ENCODE results near the gene GRK2.
A peak's percentile ranks its signal among the peaks of the same experiment; 100 is the strongest.

Gene GRK2

DNA sequence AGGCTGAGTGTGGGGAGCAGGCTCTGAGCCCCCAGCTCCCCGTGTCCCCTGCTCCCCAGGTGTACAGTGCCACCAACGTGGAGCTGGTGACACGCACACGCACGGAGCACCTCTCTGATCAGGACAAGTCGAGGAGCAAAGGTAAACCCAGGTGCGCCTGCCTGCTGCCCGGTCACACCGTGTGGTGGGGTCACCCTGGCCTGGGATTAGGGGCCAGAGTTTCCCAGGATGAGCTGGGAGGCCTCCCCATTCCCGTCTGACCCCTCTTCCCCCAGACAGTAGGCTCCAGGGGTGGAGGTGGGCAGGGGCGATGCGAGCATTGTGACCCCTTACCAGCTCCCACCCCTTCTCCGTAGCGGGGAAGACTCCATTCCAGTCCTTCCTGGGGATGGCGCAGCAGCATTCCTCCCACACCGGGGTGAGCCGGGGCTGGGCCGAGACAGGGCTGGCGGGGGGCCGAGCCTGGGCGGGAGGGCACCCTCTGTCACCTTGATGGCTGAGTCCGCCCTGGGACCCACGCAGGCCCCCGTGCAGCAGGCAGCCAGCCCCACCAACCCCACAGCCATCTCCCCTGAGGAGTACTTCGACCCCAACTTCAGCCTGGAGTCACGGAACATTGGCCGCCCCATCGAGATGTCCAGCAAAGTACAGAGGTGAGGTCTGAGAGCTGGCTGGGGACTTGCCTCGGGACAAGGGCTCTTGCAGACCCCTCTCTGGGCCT, 33.4 kb downstream of the GRK2 start:
- DNase-seq (ENCODE audit: low read depth in 2 of 2) = no peak

DNA sequence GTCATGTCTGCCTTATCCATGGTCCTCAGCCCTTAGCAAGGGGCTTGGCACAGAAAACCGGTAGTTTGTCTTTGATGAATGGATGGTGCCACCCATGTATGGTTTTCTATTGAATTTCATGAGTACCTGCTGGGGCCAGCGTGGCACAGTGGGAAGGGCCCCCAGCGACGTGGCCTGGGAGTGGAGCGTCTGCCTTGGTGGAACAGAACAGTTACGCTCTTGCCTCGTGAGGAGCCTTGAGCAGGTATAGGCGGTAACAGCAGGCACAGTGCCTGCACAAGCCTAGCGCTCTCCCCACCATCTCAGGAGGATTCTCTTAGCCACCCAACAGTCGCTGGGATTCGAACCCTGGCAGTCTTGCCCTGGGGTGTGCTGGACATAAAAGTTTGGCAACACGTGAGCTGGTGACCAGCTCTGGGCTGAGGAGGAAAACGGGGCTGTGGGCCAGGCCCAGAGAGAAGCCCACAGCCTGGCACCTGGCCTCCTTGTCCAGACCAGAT, 34.0 kb downstream of the GRK2 start:
- no peak for DNase-seq (ENCODE audit: low read depth in 2 of 2)

DNA sequence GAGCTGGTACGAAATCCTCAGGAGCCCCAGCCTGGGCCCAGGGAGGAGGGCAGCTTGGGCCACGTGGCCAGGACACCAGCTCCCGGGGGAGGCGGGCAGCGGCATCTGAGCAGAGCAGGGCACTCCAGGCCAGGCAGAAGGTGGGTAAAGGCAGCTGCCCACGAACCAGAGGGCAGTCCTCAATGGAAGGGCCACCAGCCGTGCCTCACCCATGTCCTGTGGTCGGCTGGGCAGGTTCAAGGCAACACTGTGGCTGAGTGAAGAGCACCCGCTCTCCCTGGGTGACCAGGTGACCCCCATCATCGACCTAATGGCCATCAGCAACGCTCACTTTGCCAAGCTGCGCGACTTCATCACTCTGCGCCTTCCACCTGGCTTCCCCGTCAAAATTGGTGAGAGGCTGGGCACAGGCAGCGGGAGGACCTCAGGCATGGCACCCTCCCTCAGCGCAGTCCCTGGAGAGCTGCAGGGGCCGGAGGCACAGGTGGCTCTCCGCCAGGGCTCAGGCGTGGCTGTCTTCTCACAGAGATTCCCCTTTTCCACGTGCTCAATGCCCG, 34.6 kb downstream of the GRK2 start:
- DNase-seq (ENCODE audit: low read depth in 2 of 2) = no peak

DNA sequence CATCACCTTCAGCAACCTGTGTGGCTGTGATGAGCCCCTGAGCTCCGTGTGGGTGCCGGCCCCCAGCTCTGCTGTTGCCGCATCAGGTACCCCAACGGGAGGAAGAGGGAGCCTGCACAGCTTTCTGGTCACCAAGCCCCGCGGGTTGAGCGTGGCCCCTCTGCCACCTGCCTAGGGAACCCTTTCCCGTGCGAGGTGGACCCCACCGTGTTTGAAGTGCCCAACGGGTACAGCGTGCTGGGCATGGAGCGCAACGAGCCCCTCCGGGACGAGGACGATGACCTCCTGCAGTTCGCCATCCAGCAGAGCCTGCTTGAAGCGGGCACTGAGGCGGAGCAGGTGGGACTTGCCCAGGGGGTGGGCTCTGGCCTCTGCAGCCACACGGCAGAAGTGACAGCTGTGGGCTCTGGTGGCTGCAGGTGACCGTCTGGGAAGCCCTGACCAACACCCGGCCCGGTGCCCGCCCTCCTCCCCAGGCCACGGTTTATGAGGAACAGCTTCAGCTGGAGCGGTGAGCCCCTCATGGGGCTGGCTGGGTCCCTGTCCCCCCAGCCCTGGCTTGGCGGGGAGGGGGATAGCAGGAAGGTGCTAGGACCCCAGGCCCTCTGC, 35.1 kb downstream of the GRK2 start:
- no peak for DNase-seq (ENCODE audit: low read depth in 2 of 2)

DNA sequence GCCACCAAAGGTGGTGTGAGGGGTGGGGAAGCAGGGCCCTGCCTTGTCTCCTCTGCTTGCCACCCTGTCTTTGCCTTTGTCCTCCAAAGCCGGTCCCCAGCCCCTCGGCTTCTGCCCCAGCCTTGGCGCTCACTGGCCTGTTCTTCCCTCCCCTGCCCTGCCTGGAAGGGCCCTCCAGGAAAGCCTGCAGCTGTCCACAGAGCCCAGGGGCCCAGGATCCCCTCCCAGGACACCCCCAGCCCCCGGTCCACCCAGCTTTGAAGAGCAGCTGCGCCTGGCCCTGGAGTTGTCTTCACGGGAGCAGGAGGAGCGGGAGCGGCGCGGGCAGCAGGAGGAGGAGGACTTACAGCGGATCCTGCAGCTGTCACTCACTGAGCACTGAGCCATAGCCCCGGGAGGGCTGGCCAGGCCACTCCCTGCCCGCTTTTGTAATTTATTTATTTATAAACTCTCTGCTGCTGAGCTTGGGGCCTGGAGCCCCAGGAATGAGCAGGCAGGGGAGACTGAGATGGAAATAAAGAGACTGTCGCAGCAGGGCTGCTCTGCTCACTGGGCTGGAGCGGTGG, 35.8 kb downstream of the GRK2 start:
- no peak for DNase-seq (ENCODE audit: low read depth in 2 of 2)

DNA sequence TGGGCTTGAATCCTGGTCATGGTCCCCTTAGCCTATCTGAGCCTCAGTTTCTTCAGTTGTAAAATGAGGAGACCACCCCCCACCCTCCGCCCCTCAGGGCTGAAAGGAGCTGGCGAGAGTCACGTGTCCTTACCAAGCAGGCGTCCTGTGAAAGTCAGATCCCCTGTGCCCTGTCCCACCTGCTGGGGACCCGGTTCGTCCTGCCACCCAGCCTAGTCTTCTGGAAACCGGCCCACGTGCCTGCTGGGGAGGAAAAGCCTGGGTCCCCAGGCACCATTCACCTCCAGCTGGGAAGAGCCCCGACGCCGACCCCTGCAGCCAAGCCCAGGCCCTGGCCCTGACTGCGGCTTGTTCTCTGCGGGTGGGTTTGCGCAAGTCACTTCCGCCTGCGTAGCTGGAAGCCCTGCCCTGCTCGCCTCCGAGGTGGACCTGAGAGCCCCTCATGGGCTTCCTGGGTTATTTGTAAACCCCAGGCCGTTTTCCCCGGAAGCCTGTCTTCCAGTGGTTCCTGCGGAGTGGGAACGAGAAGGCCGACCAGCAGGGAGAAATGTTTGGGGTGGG, 36.4 kb downstream of the GRK2 start:
- DNase-seq (ENCODE audit: low read depth in 2 of 2) = no peak

DNA sequence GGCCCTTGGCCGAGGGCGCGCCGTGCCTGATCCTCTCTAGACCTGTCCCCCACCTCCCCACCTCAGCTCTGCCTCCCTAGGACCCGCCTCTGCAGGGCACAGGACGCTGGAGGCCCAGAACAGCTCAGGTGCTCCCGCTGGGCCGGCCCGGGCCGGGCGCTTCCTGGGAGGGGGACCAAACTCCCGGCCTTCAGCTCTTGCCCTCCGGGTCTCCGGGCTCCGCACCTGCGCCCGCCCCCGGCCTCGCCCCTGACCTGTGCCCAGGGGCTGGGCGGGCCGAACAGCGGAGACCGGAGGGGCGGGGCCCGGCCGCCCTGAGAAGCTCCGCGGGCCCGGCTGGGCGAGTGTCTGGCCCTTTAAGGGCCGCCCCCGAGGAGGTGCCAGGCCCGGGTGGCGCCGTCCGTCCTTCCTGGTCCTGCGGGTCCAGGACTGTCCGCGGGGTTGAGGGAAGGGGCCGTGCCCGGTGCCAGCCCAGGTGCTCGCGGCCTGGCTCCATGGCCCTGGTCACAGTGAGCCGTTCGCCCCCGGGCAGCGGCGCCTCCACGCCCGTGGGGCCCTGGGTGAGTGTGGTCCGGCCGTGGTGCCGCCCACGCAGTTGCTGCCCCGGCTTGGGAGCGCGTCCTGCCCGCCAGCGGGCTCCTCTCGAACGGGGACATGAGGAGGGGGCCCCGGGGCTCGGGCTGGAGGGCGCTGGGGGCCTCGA, 37.0 kb downstream of the GRK2 start, which contains the start of gene SSH3:
Gene SSH3, plus strand, starts transcription at position 399 of the 703 bp plus-strand sequence. Its CDS starts 96 bp downstream, at position 495.
- peak in 1 of 2 donors; percentile 51 for DNase-seq (ENCODE audit: low read depth in 2 of 2)

DNA sequence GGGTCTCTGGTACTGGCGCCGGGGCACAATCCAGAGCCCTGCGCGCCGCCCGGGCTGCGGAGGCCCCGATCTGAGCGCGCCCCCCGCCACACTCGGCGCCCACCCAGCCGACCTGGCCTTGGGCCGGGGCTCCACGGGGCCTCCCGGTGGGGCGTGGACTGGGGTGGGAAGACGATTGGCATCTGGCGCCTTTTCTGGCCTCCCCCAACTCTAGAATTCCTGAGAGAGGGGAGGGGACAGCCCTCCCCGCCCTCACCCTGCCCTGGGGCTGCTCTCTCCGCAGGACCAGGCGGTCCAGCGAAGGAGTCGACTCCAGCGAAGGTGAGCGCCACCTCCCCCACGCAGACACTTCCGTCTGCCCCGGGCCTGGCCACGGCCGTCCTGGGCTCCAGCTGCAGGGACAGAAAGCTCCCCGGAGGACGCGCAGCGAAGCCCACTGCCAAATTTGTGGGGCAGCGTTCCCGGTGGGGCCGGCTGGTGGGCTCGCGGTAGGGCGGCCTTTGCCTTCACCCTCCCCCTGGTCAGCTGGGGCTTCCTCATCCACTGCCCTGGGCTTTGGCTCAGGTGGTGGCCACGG, 37.6 kb downstream of the GRK2 start:
- DNase-seq (ENCODE audit: low read depth in 2 of 2) = no peak

DNA sequence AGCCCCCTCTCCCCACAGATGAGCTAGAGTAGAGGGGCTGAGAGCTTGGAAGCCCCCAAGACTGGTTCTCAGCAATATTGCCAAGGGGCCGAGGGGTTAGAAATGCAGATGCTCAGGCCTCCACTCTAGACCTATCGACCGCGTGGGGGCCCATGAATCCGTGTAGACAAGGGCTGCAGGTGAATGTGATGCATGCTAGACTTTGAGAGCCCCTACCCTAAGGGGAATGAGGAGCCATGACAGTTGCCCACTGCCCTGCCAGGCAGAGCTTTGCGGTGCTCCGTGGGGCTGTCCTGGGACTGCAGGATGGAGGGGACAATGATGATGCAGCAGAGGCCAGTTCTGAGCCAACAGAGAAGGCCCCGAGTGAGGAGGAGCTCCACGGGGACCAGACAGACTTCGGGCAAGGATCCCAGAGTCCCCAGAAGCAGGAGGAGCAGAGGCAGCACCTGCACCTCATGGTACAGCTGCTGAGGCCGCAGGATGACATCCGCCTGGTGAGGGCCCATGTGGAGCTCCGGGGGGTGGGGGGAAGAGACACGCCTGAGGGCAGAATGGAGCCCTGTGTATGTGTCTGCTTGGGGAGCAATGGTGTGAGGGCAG, 38.3 kb downstream of the GRK2 start:
- DNase-seq (ENCODE audit: low read depth in 2 of 2) = no peak

DNA sequence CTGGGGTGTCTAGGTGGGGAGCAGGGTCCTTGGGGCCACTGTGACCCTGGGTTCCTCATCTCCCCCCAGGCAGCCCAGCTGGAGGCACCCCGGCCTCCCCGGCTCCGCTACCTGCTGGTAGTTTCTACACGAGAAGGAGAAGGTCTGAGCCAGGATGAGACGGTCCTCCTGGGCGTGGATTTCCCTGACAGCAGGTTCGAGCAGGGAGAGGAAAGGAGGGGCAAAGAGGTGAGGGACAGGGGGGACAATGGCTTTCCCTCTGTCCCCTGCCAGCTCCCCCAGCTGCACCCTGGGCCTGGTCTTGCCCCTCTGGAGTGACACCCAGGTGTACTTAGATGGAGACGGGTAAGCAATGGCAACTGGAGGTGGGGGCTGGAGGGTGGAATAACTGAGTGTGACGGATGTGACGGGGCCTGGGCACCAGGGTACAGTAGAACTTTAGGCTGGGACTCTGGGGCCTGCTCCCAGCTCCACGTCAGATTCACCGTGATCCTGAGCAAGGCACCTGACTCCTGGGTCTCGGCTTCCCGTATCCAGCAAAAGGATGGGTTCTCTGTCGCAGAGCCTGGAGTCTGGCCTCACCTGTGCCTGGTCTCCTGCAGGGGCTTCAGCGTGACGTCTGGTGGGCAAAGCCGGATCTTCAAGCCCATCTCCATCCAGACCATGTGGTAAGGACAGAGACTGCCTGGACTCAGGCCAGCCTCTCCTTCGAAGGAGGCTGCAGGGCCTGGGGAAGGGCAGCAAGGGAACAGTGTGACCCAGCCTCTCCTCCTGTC, 40.7 kb downstream of the GRK2 start:
- DNase-seq (ENCODE audit: low read depth in 2 of 2) = no peak

DNA sequence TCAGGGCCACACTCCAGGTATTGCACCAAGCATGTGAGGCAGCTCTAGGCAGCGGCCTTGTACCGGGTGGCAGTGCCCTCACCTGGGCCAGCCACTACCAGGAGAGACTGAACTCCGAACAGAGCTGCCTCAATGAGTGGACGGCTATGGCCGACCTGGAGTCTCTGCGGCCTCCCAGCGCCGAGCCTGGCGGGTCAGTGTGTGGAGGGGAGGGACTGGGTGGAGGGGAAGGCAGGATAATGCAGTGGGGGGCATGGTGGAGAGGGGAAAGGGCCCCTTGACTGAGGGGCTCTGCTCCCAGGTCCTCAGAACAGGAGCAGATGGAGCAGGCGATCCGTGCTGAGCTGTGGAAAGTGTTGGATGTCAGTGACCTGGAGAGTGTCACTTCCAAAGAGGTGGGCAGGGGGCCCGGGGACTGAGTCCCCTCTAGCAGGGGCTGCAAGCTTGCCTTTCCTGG, 41.3 kb downstream of the GRK2 start:
- DNase-seq (ENCODE audit: low read depth in 2 of 2) = no peak

DNA sequence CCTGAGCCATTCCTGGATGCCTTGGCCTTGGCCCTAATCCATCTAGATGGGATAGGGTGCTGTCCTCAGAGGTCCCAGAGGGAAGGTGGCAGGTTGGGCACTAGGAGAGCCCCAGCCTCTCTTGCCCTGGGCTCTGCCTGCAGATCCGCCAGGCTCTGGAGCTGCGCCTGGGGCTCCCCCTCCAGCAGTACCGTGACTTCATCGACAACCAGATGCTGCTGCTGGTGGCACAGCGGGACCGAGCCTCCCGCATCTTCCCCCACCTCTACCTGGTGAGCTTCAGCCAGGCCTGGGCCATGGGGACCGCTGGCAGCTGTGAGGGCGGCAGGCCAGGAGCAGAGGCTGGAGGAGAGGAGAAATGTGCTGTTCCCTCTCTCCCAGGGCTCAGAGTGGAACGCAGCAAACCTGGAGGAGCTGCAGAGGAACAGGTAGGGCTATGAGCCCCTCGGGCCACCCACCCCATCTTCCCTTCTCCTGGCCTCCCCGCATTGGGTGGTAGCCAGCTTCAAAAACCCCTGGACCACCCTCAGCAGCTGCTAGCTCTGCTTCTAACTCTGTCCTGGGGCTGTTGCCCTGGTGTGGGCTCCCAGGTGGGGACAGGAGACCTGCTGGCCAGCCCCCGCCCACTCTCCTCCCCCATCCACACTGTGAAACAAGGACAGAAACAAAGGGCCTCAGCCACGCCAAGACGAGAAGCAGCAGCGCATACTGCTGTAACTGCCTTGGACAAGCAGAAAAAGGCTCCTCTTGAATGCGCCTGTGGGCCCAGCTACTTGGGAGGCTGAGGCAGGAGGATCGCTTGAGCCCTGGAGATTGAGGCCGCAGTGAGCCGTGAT, 42.0 kb downstream of the GRK2 start:
- DNase-seq (ENCODE audit: low read depth in 2 of 2) = no peak

DNA sequence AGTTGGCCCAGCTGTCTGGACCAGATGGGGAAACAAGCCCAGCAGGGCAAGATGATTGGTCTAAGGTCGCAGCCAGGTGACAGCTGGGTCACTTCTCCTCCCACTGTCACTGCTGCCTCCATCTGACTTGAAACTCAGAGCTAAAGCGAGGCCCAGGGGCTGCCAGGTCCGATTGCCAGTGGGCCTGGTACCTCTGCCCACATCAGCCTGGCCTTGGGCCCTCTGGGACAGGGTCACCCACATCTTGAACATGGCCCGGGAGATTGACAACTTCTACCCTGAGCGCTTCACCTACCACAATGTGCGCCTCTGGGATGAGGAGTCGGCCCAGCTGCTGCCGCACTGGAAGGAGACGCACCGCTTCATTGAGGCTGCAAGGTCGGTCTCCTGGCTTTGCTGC, 42.9 kb downstream of the GRK2 start:
- no peak for DNase-seq (ENCODE audit: low read depth in 2 of 2)

DNA sequence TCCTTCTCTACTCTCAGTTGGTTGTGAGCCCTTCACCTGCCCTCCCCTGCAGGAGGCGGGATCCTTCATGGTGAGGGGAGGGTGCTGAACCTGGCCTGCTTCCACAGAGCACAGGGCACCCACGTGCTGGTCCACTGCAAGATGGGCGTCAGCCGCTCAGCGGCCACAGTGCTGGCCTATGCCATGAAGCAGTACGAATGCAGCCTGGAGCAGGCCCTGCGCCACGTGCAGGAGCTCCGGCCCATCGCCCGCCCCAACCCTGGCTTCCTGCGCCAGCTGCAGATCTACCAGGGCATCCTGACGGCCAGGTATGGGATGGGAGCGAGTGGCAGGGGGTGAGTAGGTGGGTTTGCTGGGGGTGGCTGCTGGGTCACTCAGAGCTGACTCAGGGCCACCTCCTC, 43.4 kb downstream of the GRK2 start:
- DNase-seq (ENCODE audit: low read depth in 2 of 2) = no peak

DNA sequence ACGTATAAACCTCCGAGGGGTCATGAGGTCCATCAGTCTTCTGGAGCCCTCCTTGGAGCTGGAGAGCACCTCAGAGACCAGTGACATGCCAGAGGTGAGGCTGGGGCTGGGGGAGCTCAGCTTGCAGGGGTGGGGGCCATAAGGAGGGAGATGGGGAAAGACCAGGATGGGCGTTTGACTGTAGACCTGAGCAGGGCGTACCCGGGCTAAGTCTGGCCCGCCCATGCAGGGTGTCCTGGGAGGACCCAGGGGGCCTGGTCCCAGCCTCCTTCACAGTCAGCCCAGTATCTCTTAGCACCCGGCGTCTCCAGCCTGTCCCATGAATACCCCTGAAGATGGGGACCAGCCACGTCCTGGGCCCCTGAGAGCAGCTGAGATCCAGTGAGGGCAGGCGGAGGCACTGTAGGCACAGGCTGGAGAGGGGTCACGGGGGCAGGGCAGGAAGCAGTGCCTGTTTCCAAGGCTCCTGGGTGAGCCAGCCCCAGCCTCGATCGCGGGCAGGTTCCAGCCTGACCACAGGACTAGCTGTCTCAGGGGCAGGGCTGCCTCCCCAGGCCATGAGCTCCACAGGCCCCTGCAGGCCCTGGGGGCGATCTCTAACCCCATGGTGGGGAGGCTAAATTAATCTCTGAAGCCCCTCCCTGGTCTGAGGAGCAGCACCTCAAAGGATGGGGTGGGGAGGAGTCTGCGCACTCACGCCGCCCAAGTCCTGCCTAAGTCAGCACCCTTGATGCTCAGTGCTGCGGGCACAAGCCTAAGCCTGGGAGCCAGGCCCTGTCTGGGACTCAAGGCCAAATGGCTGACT, 44.2 kb downstream of the GRK2 start:
- no peak for DNase-seq (ENCODE audit: low read depth in 2 of 2)

DNA sequence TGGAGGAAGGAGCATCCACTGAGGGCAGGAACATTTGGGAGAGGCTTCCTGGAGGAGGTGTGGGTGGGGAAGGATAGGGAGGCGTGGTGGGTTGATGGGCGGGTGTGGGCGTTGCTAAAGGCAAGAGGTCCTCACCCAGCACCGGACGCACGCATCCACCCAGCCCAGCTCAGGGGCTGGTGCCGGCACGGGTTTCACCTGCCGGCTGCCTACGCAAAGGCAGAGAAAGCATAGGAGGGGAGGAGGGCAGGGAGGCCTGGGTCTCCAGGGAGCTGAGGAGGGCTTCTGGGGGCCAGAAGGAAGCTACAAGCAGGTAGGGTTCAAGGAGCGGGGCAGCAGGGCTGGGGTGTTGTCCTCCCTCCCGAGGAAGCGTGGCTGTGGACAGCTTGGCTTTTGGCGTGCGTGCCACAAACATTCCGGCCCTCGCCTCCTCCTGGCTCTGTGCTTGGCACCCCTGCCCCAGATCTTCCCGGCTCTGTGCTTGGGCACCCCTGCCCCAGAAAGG, 44.8 kb downstream of the GRK2 start:
- no peak for DNase-seq (ENCODE audit: low read depth in 2 of 2)

DNA sequence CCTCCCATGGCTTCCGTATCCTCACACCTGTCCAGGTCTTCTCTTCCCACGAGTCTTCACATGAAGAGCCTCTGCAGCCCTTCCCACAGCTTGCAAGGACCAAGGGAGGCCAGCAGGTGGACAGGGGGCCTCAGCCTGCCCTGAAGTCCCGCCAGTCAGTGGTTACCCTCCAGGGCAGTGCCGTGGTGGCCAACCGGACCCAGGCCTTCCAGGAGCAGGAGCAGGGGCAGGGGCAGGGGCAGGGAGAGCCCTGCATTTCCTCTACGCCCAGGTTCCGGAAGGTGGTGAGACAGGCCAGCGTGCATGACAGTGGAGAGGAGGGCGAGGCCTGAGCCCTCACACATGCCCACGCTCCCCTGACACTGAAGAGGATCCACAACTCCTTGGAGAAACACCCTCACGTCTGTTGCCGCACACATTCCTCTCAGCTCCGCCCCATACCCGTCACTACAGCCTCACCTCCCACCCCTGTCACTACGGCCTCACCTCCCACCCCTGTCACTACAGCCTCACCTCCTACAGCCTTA, 45.3 kb downstream of the GRK2 start:
- DNase-seq (ENCODE audit: low read depth in 2 of 2) = no peak

Data from stimulated activated CD4-positive, alpha-beta T cell treated with anti-CD3 and anti-CD28 coated beads, Interleukin-1b, Interleukin-23, amount 100 ng/mL, for 4 hours (primary cell).